Caco-2 (cell line): ENCODE measurements around the gene MICAL3. TPM values are rescaled to one million over a fixed set of nuclear protein-coding genes. Genes with fewer than 3 reads are reported as not detected.

Experiments
- BruUV-seq: library from RNA; stranded (reverse); fragments of 400-500 nt; replicated peaks from 2 replicates; lab custom pipeline; 2021; lab: Mats Ljungman, UMichigan
- CTCF ChIA-PET: fragments of 300-600 bp; sonication (Branson Sonifier 250); formaldehyde crosslinking; loops from one replicate; lab custom pipeline; 2022; ENCODE audit warnings: antibody characterized with exemption; lab: Charles Lee
- POLR2A ChIA-PET: fragments of 300-600 bp; sonication (Branson Sonifier 250); formaldehyde crosslinking; loops from one replicate; lab custom pipeline; 2022; ENCODE audit warnings: antibody characterized with exemption; lab: Charles Lee
- DNase-seq, 2 experiments: peaks; one replicate each; pipeline versions ENCODE4 v3.0.0 to v3.0.0-alpha.2; 2020 to 2022
- H3K27me3 ChIP-seq: replicated peaks from 2 replicates; pipeline ENCODE4 v1.6.0; 2011; ENCODE audit warnings: low read length; ENCODE audit not compliant: control insufficient read depth, insufficient read depth
- H3K36me3 ChIP-seq: 2 replicates; pipeline ENCODE4 v1.5.1; 2011; ENCODE audit warnings: low read length; ENCODE audit not compliant: control insufficient read depth, insufficient read depth
- H3K4me1 ChIP-seq: fragments of 250-450 bp; sonication (Bioruptor Pico); 2 replicates; pipeline ENCODE4 v1.5.1; 2020; ENCODE audit warnings: mild to moderate bottlenecking
- H3K4me3 ChIP-seq: 2 replicates; pipeline ENCODE4 v1.5.1; 2011; ENCODE audit warnings: low read depth, mild to moderate bottlenecking, control low read depth, low read length
- H3K9me3 ChIP-seq: fragments of 250-450 bp; sonication (Bioruptor Pico); 2 replicates; pipeline ENCODE4 v1.5.1; 2020; ENCODE audit warnings: mild to moderate bottlenecking, moderate library complexity
- H3K27ac Mint-ChIP-seq: one replicate; pipeline ENCODE4 v1.8.0; 2022; ENCODE audit warnings: mixed read lengths; ENCODE audit not compliant: unreplicated experiment
- H3K27me3 Mint-ChIP-seq: one replicate; pipeline ENCODE4 v1.8.0; 2022; ENCODE audit warnings: mixed read lengths; ENCODE audit not compliant: insufficient read depth, unreplicated experiment
- H3K36me3 Mint-ChIP-seq: one replicate; pipeline ENCODE4 v1.8.0; 2022; ENCODE audit warnings: mild to moderate bottlenecking, mixed read lengths; ENCODE audit not compliant: insufficient read depth, unreplicated experiment
- H3K4me1 Mint-ChIP-seq: one replicate; pipeline ENCODE4 v1.8.0; 2022; ENCODE audit warnings: low read depth, mixed read lengths; ENCODE audit not compliant: unreplicated experiment
- H3K4me3 Mint-ChIP-seq: one replicate; pipeline ENCODE4 v1.8.0; 2022; ENCODE audit warnings: mild to moderate bottlenecking, moderate library complexity, mixed read lengths; ENCODE audit not compliant: unreplicated experiment
- H3K9me3 Mint-ChIP-seq: one replicate; pipeline ENCODE4 v1.8.0; 2022; ENCODE audit warnings: mixed read lengths; ENCODE audit not compliant: unreplicated experiment
- CTCF ChIP-seq, 2 experiments: fragments of 200-600 bp in 1 of 2; IDR thresholded peaks; 1 replicate in 1 of 2; 2 replicates in 1 of 2; pipeline versions ENCODE4 v1.5.1 to v1.8.0; 2011 to 2022; ENCODE audit warnings: antibody characterized with exemption in 1 of 2, control low read depth in 1 of 2, inconsistent platforms in 1 of 2, low read depth in 1 of 2, low read length in 1 of 2, mild to moderate bottlenecking in 1 of 2, moderate library complexity in 1 of 2; ENCODE audit not compliant: insufficient read depth in 1 of 2, severe bottlenecking in 1 of 2, unreplicated experiment in 1 of 2
- intact Hi-C: fragments of 100-400 bp; cut with micrococcal nuclease; formaldehyde crosslinking; loops from one replicate; pipeline ENCODE4 v1.10.0; 2022; ENCODE audit not compliant: unreplicated experiment
- total RNA-seq: library from RNA; stranded (reverse); gene quantifications from 2 replicates; pipeline ENCODE4 v1.2.3, GENCODE V29; 2022

The MICAL3 gene
- total RNA-seq, 1 experiment from 2014 or later: 65.6 TPM

- Mint-ChIP-seq H3K9me3 (peaks cover 8% of the 10 kb centered on the region), H3K36me3 (no peaks in the 10 kb centered on the region), H3K27me3 (no peaks in the 10 kb centered on the region), H3K27ac (peak overlapping the region; percentile 69), H3K4me1 (peaks cover 42% of the 10 kb centered on the region), H3K4me3 (no peak overlapping the region)
- Histone ChIP-seq H3K9me3 (no peaks in the 10 kb centered on the region), H3K27me3 (no peaks in the 10 kb centered on the region), H3K4me1 (peaks cover 50% of the 10 kb centered on the region), H3K4me3 (no peak overlapping the region), H3K36me3 (no peaks in the 10 kb centered on the region)
- intact Hi-C loops: loop anchor here (2.0 kb wide), 1 partner anchor 67 kb away; no protein-coding TSS in a partner anchor
- ChIA-PET CTCF (no interaction called here), POLR2A (no interaction called here)
- TF ChIP-seq CTCF (IDR thresholded peaks at IDR 0.05; ENCODE audit: insufficient read depth in 1 of 2, low read depth in 1 of 2, low read length in 1 of 2, severe bottlenecking in 1 of 2, unreplicated experiment in 1 of 2): no peak
- no TSS peak for BruUV-seq
- no peak for DNase-seq
These were observed 43.4 kb upstream of the MICAL3 start for GRCh38 chr22:18067548-18068341.

DNA sequence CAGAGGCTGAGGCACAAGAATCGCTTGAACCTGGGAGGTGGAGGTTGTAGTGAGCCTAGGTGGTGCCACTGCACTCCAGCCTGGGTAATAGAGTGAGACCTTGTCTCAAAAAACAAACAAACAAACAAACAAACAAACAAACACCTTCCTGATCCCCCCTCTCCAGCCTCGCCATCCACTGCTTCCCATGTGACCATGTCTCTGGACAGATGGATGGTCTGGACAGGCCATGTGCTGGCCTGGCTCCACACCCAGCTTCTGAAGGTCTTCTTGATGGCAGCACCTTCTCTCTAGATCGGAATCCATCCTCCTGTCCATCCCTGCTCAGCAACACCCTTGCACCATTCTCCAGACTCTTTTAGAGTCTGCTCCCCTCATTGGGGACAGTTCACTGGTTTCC lies 42.8 kb upstream of the MICAL3 start:
- Mint-ChIP-seq H3K27me3 (no peaks in the 10 kb centered on the region), H3K4me1 (peaks cover 42% of the 10 kb centered on the region), H3K36me3 (no peaks in the 10 kb centered on the region), H3K9me3 (peaks cover 8% of the 10 kb centered on the region), H3K27ac (peak overlapping the region; percentile 69), H3K4me3 (no peak overlapping the region)
- intact Hi-C loops: no loop called here
- Histone ChIP-seq H3K9me3 (no peaks in the 10 kb centered on the region), H3K4me1 (peaks cover 56% of the 10 kb centered on the region), H3K4me3 (no peak overlapping the region), H3K36me3 (no peaks in the 10 kb centered on the region), H3K27me3 (no peaks in the 10 kb centered on the region)
- ChIA-PET CTCF (no interaction called here), POLR2A (no interaction called here)
- no TSS peak for BruUV-seq
- TF ChIP-seq CTCF (IDR thresholded peaks at IDR 0.05; ENCODE audit: insufficient read depth in 1 of 2, low read depth in 1 of 2, low read length in 1 of 2, severe bottlenecking in 1 of 2, unreplicated experiment in 1 of 2): no peak
- no peak for DNase-seq

- intact Hi-C loops: no loop called here
- no peak for DNase-seq
- Mint-ChIP-seq H3K27me3 (no peaks in the 10 kb centered on the region), H3K4me1 (peaks cover 42% of the 10 kb centered on the region), H3K27ac (no peak overlapping the region), H3K4me3 (no peak overlapping the region), H3K9me3 (peaks cover 8% of the 10 kb centered on the region), H3K36me3 (no peaks in the 10 kb centered on the region)
- CTCF ChIA-PET: no interaction called here
- Histone ChIP-seq H3K9me3 (no peaks in the 10 kb centered on the region), H3K36me3 (no peaks in the 10 kb centered on the region), H3K4me1 (peaks cover 58% of the 10 kb centered on the region), H3K27me3 (no peaks in the 10 kb centered on the region), H3K4me3 (no peak overlapping the region)
- POLR2A ChIA-PET: no interaction called here
- no peak for TF ChIP-seq CTCF (IDR thresholded peaks at IDR 0.05; ENCODE audit: insufficient read depth in 1 of 2, low read depth in 1 of 2, low read length in 1 of 2, severe bottlenecking in 1 of 2, unreplicated experiment in 1 of 2)
- BruUV-seq: no TSS peak
These were observed 42.0 kb upstream of the MICAL3 start for GRCh38 chr22:18066181-18066859.
